B cell (primary cell): ENCODE measurements around the gene RAB24. TPM values are rescaled to one million over a fixed set of nuclear protein-coding genes. Genes with fewer than 3 reads are reported as not detected.

Experiments used
- ATAC-seq: fragments of 200-7000 bp; cut with Tn5 transposase; one replicate; pipeline ENCODE4 v1.10.0; 2021; ENCODE audit warnings: low read depth, mild to moderate bottlenecking, moderate number of reproducible peaks, moderate library complexity
- CTCF ChIA-PET: fragments of 350-600 bp; sonication (Branson Sonifier 250); formaldehyde crosslinking; loops from one replicate; lab custom pipeline; 2021; ENCODE audit warnings: antibody characterized with exemption, inconsistent platforms; lab: Charles Lee
- POLR2A ChIA-PET: fragments of 350-600 bp; sonication (Branson Sonifier 250); formaldehyde crosslinking; loops from one replicate; lab custom pipeline; 2021; ENCODE audit warnings: antibody characterized with exemption; lab: Charles Lee
- DNase-seq: peaks from one replicate; pipeline ENCODE4 v3.0.0; 2013
- H2AFZ ChIP-seq: 2 replicates; pipeline ENCODE4 v1.6.1; 2012; ENCODE audit warnings: mild to moderate bottlenecking, low read depth, low read length; ENCODE audit not compliant: insufficient read depth, poor library complexity, severe bottlenecking
- H3K27ac ChIP-seq, 2 donors: 1 replicate in 1 of 2; 2 replicates in 1 of 2; pipeline ENCODE4 v1.5.1; 2012 to 2013; ENCODE audit warnings: low read length in 2 of 2, mild to moderate bottlenecking in 2 of 2, moderate library complexity in 1 of 2
- H3K27me3 ChIP-seq, 4 experiments: fragments of 200-600 bp in 1 of 4; sonication (generic) in 1 of 4; replicated peaks in 1 of 4; 1 replicate in 2 of 4; 2 replicates in 2 of 4; pipeline versions ENCODE4 v1.6.1 to v1.7.0; 2013 to 2016; ENCODE audit warnings: low read length in 3 of 4, mild to moderate bottlenecking in 2 of 4, mixed read lengths in 1 of 4, moderate library complexity in 1 of 4; ENCODE audit not compliant: insufficient read depth in 4 of 4, control insufficient read depth in 3 of 4; ENCODE audit errors: control extremely low read depth in 1 of 4
- H3K36me3 ChIP-seq, 2 experiments: replicated peaks in 1 of 2; 1 replicate in 1 of 2; 2 replicates in 1 of 2; pipeline versions ENCODE4 v1.6.1 to v1.7.1; 2013; ENCODE audit warnings: low read length in 1 of 2; ENCODE audit not compliant: insufficient read depth in 2 of 2, control insufficient read depth in 1 of 2; ENCODE audit errors: control extremely low read depth in 1 of 2, extremely low read depth in 1 of 2
- H3K4me1 ChIP-seq, 2 donors: fragments of 200-600 bp in 1 of 2; sonication (generic) in 1 of 2; 1 replicate in 1 of 2; 2 replicates in 1 of 2; pipeline versions ENCODE4 v1.5.1 to v1.6.1; 2013 to 2017; ENCODE audit warnings: low read length in 2 of 2; ENCODE audit not compliant: control insufficient read depth in 2 of 2, insufficient read depth in 2 of 2
- H3K4me2 ChIP-seq: replicated peaks from 2 replicates; pipeline ENCODE3; 2012; ENCODE audit warnings: mild to moderate bottlenecking, low read depth, low read length; ENCODE audit not compliant: poor library complexity, severe bottlenecking
- H3K4me3 ChIP-seq, 5 experiments: fragments of 200-600 bp in 1 of 5; sonication (generic) in 1 of 5; 1 replicate in 3 of 5; 2 replicates in 2 of 5; pipeline versions ENCODE4 v1.5.1 to v1.7.0; 2011 to 2016; ENCODE audit warnings: low read length in 4 of 5, mild to moderate bottlenecking in 4 of 5, low read depth in 2 of 5, control low read depth in 1 of 5, moderate library complexity in 1 of 5; ENCODE audit not compliant: insufficient read depth in 1 of 5; ENCODE audit errors: control extremely low read depth in 1 of 5, extremely low read depth in 1 of 5
- H3K79me2 ChIP-seq: fragments of 200-600 bp; sonication (generic); one replicate; pipeline ENCODE4 v1.6.0; 2016; ENCODE audit warnings: low read length; ENCODE audit not compliant: control insufficient read depth, insufficient read depth
- H3K9ac ChIP-seq: fragments of 200-600 bp; sonication (generic); 2 replicates; pipeline ENCODE4 v1.6.1; 2017; ENCODE audit warnings: mild to moderate bottlenecking, low read length, moderate library complexity
- H3K9me3 ChIP-seq, 3 donors: one replicate each; pipeline versions ENCODE4 v1.6.1 to v1.7.1; 2013; ENCODE audit warnings: low read length in 2 of 3; ENCODE audit not compliant: control insufficient read depth in 2 of 3, insufficient read depth in 1 of 3; ENCODE audit errors: control extremely low read depth in 1 of 3
- H4K20me1 ChIP-seq: 2 replicates; pipeline ENCODE4 v1.6.0; 2012; ENCODE audit warnings: mild to moderate bottlenecking, low read length; ENCODE audit not compliant: insufficient read depth, control insufficient read depth, poor library complexity, severe bottlenecking
- H3K27ac Mint-ChIP-seq: one replicate; pipeline ENCODE4 v1.8.0; 2021; ENCODE audit warnings: mixed read lengths
- H3K27me3 Mint-ChIP-seq: one replicate; pipeline ENCODE4 v1.8.0; 2021; ENCODE audit warnings: mixed read lengths
- H3K4me1 Mint-ChIP-seq: one replicate; pipeline ENCODE4 v1.8.0; 2021; ENCODE audit warnings: mixed read lengths
- H3K4me3 Mint-ChIP-seq: one replicate; pipeline ENCODE4 v1.8.0; 2021; ENCODE audit warnings: mixed read lengths
- H3K9me3 Mint-ChIP-seq: one replicate; pipeline ENCODE4 v1.8.0; 2022; ENCODE audit warnings: mixed read lengths; ENCODE audit not compliant: insufficient read depth
- EZH2 ChIP-seq: IDR thresholded peaks from 2 replicates; pipeline ENCODE4 v1.6.1; 2012; ENCODE audit warnings: borderline replicate concordance, low read depth, mild to moderate bottlenecking, moderate library complexity, low read length; ENCODE audit not compliant: insufficient read depth, poor library complexity, severe bottlenecking
- WGBS: methylation state at CpG from one replicate; pipeline ENCODE4 v1.1.5; 2013; ENCODE audit warnings: missing lambda C conversion rate; ENCODE audit not compliant: insufficient coverage; 5-methylcytosine and 5-hydroxymethylcytosine counted together
- intact Hi-C: fragments of 100-400 bp; cut with micrococcal nuclease; formaldehyde crosslinking; loops from one replicate; pipeline ENCODE4 v1.10.0; 2022
- polyA plus RNA-seq: library from polyadenylated mRNA; depleted of rRNA; stranded (reverse); fragments of >200 nt; gene quantifications from 2 replicates; pipeline ENCODE4 v1.2.3, GENCODE V29; 2012
- total RNA-seq, 2 donors: library from RNA; stranded (reverse); fragments of 120-200 nt in 1 of 2; gene quantifications; 1 replicate in 1 of 2; 2 replicates in 1 of 2; pipeline versions ENCODE4 v1.2.3 to v1.2.4, GENCODE V29; 2013 to 2022
- TF ChIP-seq, protein P1 (sequence below): fragments of 200-600 bp; IDR thresholded peaks from one replicate; pipeline ENCODE4 v1.8.0; 2022; ENCODE audit warnings: antibody characterized with exemption, mild to moderate bottlenecking

Gene RAB24
- total and polyA plus RNA-seq, 2 donors (not counting 1 experiment from before 2014, with no cell fraction given): 38.3 to 147 TPM

DNA sequence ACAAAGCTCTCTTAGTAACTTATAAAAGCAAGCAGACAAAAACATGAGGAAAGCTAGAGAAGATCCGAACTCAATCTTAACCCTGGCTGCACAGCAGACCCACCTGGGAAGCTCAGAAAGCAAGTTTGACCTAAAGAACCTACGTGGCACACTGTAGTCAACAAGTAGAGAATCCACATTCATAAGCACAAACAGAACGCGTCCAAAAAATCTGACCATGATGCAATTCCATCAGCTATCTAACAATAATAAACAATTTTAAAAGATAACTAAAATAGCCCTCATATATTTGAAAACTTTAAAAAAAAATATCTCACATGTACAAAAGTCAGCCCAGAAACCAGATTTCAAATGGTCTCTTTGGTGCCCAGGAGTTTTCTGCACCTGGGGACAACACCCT lies 43.3 kb upstream of the RAB24 start:
- Histone ChIP-seq H3K9me3 (no peaks in the 10 kb centered on the region), H3K4me3 (no peak overlapping the region), H3K4me1 (peaks cover 20 to 22% of the 10 kb centered on the region in 2 donors), H3K27ac (no peak overlapping the region), H3K36me3 (peaks cover 5 to 33% of the 10 kb centered on the region in 2 experiments), H3K4me2 (no peak overlapping the region), H4K20me1 (peaks cover 41% of the 10 kb centered on the region), H3K27me3 (no peaks in the 10 kb centered on the region), H3K79me2 (peaks cover 93% of the 10 kb centered on the region), H3K9ac (no peak overlapping the region), H2AFZ (no peak overlapping the region)
- Mint-ChIP-seq H3K4me3 (no peak overlapping the region), H3K9me3 (no peaks in the 10 kb centered on the region), H3K4me1 (peaks cover 39% of the 10 kb centered on the region), H3K27me3 (no peaks in the 10 kb centered on the region), H3K27ac (no peak overlapping the region)
- 100% methylated on average over 1 of the region's 4 CpGs for WGBS
- ChIA-PET CTCF (interaction anchor here (0.7 to 1.2 kb wide), 2 partner anchors 31 to 36 kb away, joined by 3 read pairs; no protein-coding TSS in a partner anchor), POLR2A (no interaction called here)
- ATAC-seq (no peak), DNase-seq (no peak)
- TF ChIP-seq, protein P1, sequence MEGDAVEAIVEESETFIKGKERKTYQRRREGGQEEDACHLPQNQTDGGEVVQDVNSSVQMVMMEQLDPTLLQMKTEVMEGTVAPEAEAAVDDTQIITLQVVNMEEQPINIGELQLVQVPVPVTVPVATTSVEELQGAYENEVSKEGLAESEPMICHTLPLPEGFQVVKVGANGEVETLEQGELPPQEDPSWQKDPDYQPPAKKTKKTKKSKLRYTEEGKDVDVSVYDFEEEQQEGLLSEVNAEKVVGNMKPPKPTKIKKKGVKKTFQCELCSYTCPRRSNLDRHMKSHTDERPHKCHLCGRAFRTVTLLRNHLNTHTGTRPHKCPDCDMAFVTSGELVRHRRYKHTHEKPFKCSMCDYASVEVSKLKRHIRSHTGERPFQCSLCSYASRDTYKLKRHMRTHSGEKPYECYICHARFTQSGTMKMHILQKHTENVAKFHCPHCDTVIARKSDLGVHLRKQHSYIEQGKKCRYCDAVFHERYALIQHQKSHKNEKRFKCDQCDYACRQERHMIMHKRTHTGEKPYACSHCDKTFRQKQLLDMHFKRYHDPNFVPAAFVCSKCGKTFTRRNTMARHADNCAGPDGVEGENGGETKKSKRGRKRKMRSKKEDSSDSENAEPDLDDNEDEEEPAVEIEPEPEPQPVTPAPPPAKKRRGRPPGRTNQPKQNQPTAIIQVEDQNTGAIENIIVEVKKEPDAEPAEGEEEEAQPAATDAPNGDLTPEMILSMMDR: no peak
- no peak for TF ChIP-seq EZH2
- intact Hi-C loops: no loop called here

DNA sequence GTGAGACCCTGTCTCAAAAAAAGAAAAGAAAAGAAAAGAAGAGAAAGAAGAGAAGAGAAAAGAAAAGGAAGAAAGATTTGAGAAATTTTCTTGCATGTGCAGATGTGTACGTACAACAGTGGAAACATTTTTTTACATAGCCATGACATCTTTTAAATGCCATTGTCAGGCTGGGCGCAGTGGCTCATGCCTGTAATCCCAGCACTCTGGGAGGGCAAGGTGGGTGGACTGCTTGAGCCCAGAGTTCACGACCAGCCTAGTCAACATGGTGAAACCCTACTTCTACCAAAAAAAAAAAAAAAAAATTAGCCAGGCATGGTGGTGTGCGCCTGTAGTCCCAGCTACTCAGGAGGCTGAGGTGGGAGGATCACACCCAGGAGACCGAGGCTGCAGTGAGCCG lies 41.4 kb upstream of the RAB24 start:
- Mint-ChIP-seq H3K4me1 (peaks cover 25% of the 10 kb centered on the region), H3K27ac (no peak overlapping the region), H3K27me3 (no peaks in the 10 kb centered on the region), H3K9me3 (no peaks in the 10 kb centered on the region), H3K4me3 (no peak overlapping the region)
- ATAC-seq: no peak
- Histone ChIP-seq H3K79me2 (peaks cover 94% of the 10 kb centered on the region), H3K9me3 (no peaks in the 10 kb centered on the region), H3K27ac (no peak overlapping the region), H4K20me1 (peaks cover 49% of the 10 kb centered on the region), H3K4me1 (peaks cover 8 to 9% of the 10 kb centered on the region in 2 donors), H3K27me3 (no peaks in the 10 kb centered on the region), H3K4me2 (no peak overlapping the region), H2AFZ (no peak overlapping the region), H3K4me3 (no peak overlapping the region), H3K36me3 (peaks cover 2 to 38% of the 10 kb centered on the region in 2 experiments), H3K9ac (no peak overlapping the region)
- no peak for DNase-seq
- POLR2A ChIA-PET: no interaction called here
- CTCF ChIA-PET: interaction anchor here (0.6 kb wide), 1 partner anchor 78 kb away, joined by 3 read pairs; no protein-coding TSS in a partner anchor
- intact Hi-C loops: no loop called here
- WGBS: no CpG with 5 or more reads among the region's 6 CpGs
- TF ChIP-seq EZH2: no peak
- TF ChIP-seq, protein P1: no peak
